ENCODE measurements around the gene DMBX1. TPM values are rescaled to one million over a fixed set of nuclear protein-coding genes. Genes with fewer than 3 reads are reported as not detected.

Gene DMBX1
- total and polyA plus RNA-seq, 2 donors (not counting 1 experiment from before 2014, with no cell fraction given), result not detected

- ChIA-PET CTCF (no interaction called here), POLR2A (no interaction called here)
- Histone ChIP-seq H3K27ac (ENCODE audit: low read length in 2 of 2) (no peak overlapping the region), H3K36me3 (replicated peaks in 1 of 2; ENCODE audit: control extremely low read depth in 1 of 2, control insufficient read depth in 1 of 2, extremely low read depth in 1 of 2, insufficient read depth in 2 of 2, low read length in 1 of 2) (no peaks in the 10 kb centered on the region), H4K20me1 (ENCODE audit: control insufficient read depth, insufficient read depth, low read length, poor library complexity, severe bottlenecking) (no peaks in the 10 kb centered on the region), H2AFZ (ENCODE audit: insufficient read depth, low read depth, low read length, poor library complexity, severe bottlenecking) (no peak overlapping the region), H3K27me3 (replicated peaks in 1 of 4; ENCODE audit: control extremely low read depth in 1 of 4, control insufficient read depth in 3 of 4, insufficient read depth in 4 of 4, low read length in 3 of 4) (peaks cover 0 to 66% (median 25%) of the 10 kb centered on the region in 4 experiments), H3K9me3 (ENCODE audit: control extremely low read depth in 1 of 3, control insufficient read depth in 2 of 3, insufficient read depth in 1 of 3, low read length in 2 of 3) (no peaks in the 10 kb centered on the region), H3K9ac (ENCODE audit: low read length) (no peak overlapping the region), H3K4me2 (replicated peaks; ENCODE audit: low read depth, low read length, poor library complexity, severe bottlenecking) (no peak overlapping the region), H3K4me3 (ENCODE audit: control extremely low read depth in 1 of 5, extremely low read depth in 1 of 5, insufficient read depth in 1 of 5, low read depth in 2 of 5, low read length in 4 of 5) (no peak overlapping the region), H3K79me2 (ENCODE audit: control insufficient read depth, insufficient read depth, low read length) (no peaks in the 10 kb centered on the region), H3K4me1 (ENCODE audit: control insufficient read depth in 2 of 2, insufficient read depth in 2 of 2, low read length in 2 of 2) (peaks cover 0 to 1% of the 10 kb centered on the region in 2 donors)
- no peak overlapping the region for H3K27ac Mint-ChIP-seq
- 95% methylated on average over 11 of the region's 12 CpGs for WGBS (ENCODE audit: insufficient coverage)
- TF ChIP-seq EZH2 (IDR thresholded peaks at IDR 0.05; ENCODE audit: borderline replicate concordance, insufficient read depth, low read depth, low read length, poor library complexity, severe bottlenecking), result no peak
- TF ChIP-seq CTCF (IDR thresholded peaks at IDR 0.05), result no peak
- no peak overlapping the region for H3K4me3 Mint-ChIP-seq
- ATAC-seq (ENCODE audit: low read depth) (no peak), DNase-seq (no peak)
- H3K27me3 Mint-ChIP-seq, result peaks cover 75% of the 10 kb centered on the region
- intact Hi-C loops (cut with micrococcal nuclease), result no loop called here
- no peaks in the 10 kb centered on the region for H3K9me3 Mint-ChIP-seq (ENCODE audit: insufficient read depth)
- H3K4me1 Mint-ChIP-seq, result peaks cover 2% of the 10 kb centered on the region
Measured at GRCh38 chr1:46483589-46483988, 6.0 kb upstream of the DMBX1 start.

GRCh38 chr1:46484783-46485490 lies 4.7 kb upstream of the DMBX1 start:
- H3K4me3 Mint-ChIP-seq, result no peak overlapping the region
- intact Hi-C loops (cut with micrococcal nuclease), result no loop called here

More at GRCh38 chr1:46484783-46485490, 4.7 kb upstream of the DMBX1 start:
- Histone ChIP-seq H4K20me1 (ENCODE audit: control insufficient read depth, insufficient read depth, low read length, poor library complexity, severe bottlenecking) (no peaks in the 10 kb centered on the region), H3K4me2 (replicated peaks; ENCODE audit: low read depth, low read length, poor library complexity, severe bottlenecking) (no peak overlapping the region), H3K27me3 (replicated peaks in 1 of 4; ENCODE audit: control extremely low read depth in 1 of 4, control insufficient read depth in 3 of 4, insufficient read depth in 4 of 4, low read length in 3 of 4) (peaks cover 0 to 74% (median 31%) of the 10 kb centered on the region in 4 experiments), H3K27ac (ENCODE audit: low read length in 2 of 2) (no peak overlapping the region), H3K79me2 (ENCODE audit: control insufficient read depth, insufficient read depth, low read length) (no peaks in the 10 kb centered on the region), H3K4me3 (ENCODE audit: control extremely low read depth in 1 of 5, extremely low read depth in 1 of 5, insufficient read depth in 1 of 5, low read depth in 2 of 5, low read length in 4 of 5) (no peak overlapping the region), H2AFZ (ENCODE audit: insufficient read depth, low read depth, low read length, poor library complexity, severe bottlenecking) (no peak overlapping the region), H3K4me1 (ENCODE audit: control insufficient read depth in 2 of 2, insufficient read depth in 2 of 2, low read length in 2 of 2) (peaks cover 12 to 13% of the 10 kb centered on the region in 2 donors), H3K9ac (ENCODE audit: low read length) (no peak overlapping the region), H3K36me3 (replicated peaks in 1 of 2; ENCODE audit: control extremely low read depth in 1 of 2, control insufficient read depth in 1 of 2, extremely low read depth in 1 of 2, insufficient read depth in 2 of 2, low read length in 1 of 2) (no peaks in the 10 kb centered on the region), H3K9me3 (ENCODE audit: control extremely low read depth in 1 of 3, control insufficient read depth in 2 of 3, insufficient read depth in 1 of 3, low read length in 2 of 3) (no peaks in the 10 kb centered on the region)
- TF ChIP-seq CTCF (IDR thresholded peaks at IDR 0.05), result no peak
- TF ChIP-seq EZH2 (IDR thresholded peaks at IDR 0.05; ENCODE audit: borderline replicate concordance, insufficient read depth, low read depth, low read length, poor library complexity, severe bottlenecking), result no peak
- Mint-ChIP-seq H3K9me3 (ENCODE audit: insufficient read depth) (no peaks in the 10 kb centered on the region), H3K27ac (no peak overlapping the region), H3K4me1 (peaks cover 14% of the 10 kb centered on the region), H3K27me3 (peaks cover 79% of the 10 kb centered on the region)
- ChIA-PET CTCF (no interaction called here), POLR2A (no interaction called here)
- ATAC-seq (ENCODE audit: low read depth) (no peak), DNase-seq (no peak)
- WGBS (ENCODE audit: insufficient coverage), result 34% methylated on average over 12 of the region's 14 CpGs
